NCI-H1105 (cell line): ENCODE data around the gene TCEAL5.
"Not testable (repeated sequence)": the region's sequence is repeated elsewhere in the genome, so short reads cannot be mapped to it uniquely, and the experiment has no call there.

Source experiments
- DNase-seq: peaks from one replicate; lab custom pipeline; 2025; lab: John Stamatoyannopoulos, UW

TCEAL5 gene

DNA sequence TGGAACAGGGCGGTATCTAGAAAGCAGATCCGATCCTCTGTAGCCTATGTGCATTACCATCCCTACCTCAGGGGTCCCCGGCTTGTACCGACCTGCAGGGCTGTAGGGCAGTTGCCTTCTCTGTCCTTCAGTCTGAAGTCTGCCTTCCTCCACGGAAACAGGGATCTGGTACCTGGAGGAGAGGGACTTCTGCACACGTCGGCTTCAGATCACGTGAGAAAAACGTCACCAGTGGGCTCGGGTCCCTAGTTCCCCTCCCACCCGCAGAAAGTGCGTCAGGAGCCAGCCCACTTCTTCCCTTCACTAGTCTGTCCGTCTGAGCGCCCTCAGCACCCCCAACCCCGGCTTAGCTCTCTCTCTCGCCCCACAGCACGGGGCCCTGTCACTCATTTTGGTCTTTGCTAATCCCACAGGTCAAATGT, at the start of gene TCEAL5:
Gene TCEAL5, minus strand, starts transcription at position 170 of the 422 bp plus-strand sequence. CDS start 2,187 bp downstream, outside the sequence.
- DNase-seq = peak; percentile 75

DNA sequence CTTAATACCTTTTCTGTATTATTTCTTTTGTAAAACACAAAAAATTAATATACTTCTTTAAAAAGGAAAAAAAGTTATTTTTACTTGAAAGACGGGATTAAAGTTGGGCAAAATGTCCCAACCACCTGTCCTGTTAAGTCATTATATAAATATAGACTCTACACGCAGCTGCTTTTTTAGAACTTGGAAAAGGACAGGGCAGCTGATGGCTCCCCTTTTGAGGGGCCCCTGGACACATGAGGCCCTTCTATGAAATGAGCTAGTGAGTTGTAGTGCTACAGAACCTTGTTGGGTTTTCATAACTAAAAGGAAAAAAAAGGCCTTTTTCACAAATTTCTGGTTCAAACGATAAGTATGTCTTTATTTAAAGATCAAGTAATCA, 34.8 kb upstream of the TCEAL5 start:
- no peak for DNase-seq

- peak; percentile 74 for DNase-seq
Measured at GRCh38 chrX:103310555-103311398, 34.2 kb upstream of the TCEAL5 start, which contains the start of gene BEX2. Gene BEX2 (minus strand): TSS chrX:103310990. CDS start chrX:103309976, 1,014 bp downstream.

DNA sequence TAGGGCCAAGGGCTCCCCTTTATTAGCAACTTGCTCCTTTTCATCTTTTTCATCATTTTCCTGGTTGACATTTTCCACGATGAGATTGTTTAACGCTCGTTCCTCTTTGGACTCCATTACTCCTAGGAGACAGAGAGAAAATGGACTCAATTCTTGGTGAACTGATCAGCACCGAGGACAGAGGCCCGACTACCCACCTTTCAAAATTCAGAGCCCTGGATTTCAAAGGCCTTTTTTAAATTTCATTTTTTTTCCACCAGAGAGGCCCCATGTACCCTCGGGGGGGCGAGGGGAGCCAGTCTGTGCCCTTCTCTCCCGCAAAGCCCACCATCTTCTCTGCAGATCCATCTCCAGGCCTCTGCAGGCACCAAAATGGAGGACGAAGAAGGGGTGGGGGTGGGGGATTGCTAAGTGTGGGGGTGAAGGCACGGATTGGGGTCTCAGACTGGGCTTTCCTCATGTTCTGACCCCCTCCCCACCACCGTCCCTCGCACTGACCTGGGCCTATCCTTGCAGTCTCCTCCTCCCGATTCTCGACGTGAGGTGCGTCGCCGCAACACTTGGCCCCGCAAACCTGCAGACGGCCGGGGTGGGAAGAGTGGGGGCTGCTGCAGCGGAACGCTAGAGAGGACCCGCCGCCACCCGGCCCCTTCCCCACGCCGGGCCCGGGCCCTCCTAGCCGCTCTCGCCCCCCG, 33.5 kb upstream of the TCEAL5 start:
- peak; percentile 7 for DNase-seq

GRCh38 chrX:103305666-103306065, 29.1 kb upstream of the TCEAL5 start:
- DNase-seq = not testable (repeated sequence)

GRCh38 chrX:103304705-103305104, 28.2 kb upstream of the TCEAL5 start:
- no peak for DNase-seq

DNA sequence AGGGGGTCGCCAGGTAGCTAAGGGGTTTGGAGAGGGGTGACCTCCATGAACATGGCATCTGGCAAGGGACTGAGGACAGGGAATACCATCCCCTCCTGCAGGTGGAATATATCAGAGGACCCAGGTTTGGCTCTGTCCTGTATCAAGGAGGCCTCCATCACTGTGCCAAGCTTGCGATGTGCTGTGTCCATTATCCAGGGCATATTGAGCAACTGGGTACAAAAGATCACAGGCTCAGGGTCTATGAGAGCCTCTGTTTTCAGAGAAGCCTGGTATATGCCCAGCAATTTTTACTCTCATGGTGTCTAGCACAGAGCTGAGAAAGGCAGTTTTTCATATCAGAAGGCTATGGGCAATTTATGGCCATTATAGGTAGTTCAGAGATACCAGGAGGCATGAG, 16.6 kb upstream of the TCEAL5 start:
- no peak for DNase-seq

DNA sequence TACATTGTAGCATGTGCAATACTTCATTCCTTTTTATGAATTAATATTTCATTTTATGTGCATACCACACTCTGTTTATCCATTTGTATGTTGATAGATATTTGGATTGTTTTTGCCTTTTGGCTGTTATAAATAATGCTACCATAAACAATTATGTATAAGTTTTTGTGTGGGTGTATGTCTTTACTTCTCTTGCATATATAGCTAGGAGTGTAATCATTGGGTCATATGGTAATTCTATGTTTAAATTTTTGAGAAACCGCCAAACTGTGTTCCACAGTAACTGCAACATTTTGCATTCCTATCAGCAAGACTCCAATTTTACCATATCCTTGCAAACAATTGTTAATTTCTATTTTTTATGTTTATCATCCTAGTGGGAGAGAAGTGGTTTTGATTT, 3.1 kb upstream of the TCEAL5 start:
- DNase-seq = no peak

DNA sequence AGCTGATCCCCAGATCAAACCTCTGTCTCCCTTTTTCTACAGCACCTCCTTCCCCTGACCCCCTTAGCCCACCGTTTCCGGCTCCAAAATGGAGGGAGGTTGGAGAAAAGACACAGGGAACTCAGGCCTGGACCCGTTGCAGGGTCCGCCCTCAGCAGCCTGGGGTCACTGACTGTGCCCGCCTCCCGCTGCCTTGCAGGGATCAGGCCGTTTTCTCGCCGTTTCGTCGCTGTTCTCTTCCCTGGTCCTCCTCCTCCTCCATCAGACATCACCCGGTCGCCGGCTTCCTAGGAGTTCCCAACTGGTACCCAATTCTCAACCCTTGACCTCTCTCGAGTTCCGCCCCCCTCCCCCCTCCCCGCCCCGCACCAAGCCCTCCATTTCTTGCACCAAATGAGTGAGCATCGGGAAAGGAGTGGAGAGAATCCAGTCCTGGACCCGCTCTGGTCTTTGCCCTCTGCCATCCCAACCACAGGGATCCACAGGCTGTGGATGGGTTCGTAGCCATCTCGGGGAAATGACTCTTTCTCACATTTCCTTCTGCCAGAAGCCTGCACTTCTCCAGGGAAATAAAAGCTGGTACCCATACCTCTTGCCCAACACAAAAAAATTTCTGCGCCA, 493 bp downstream of the TCEAL5 start:
- DNase-seq = peak; percentile 26

DNA sequence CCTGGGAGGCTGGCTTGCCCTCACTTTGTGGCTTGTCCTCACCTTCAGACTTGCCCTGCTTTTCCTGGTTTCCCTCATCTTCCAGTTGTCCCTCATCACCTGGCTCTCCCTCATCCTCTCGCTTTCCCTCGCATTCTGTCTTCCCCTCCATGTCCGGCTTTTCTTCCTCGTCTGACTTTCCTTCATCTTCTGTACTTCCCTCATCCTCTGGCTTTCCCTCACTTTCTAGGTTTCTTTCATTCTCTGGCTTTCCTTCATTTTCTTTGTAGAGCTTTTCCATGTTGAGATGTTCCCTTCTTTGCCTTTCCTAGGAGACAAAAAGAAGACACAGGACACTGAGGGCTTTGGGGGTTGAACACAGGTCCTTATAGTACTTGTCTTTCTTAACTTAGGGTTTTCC, 2.3 kb downstream of the TCEAL5 start:
- no peak for DNase-seq

DNA sequence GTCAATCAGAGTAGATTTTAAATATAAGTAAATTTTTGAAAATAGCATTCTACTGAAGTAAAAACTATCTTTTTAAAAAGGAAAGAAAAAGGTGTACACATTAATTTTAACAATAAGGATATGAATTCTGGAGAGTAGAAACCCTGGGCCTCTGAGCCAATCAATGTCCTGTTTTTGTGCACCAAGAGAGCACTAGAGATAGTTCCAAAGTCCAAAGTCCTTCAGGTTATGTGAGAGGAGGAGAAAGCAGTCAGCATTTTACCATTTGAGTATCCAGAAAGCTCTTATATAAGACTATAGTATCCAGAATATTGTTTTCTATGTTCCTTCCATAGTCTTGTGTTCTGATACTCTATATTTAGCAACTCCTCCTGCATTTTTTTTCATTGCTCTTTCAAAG, 18.3 kb downstream of the TCEAL5 start:
- no peak for DNase-seq

GRCh38 chrX:103256651-103257050, 19.9 kb downstream of the TCEAL5 start:
- no peak for DNase-seq

DNA sequence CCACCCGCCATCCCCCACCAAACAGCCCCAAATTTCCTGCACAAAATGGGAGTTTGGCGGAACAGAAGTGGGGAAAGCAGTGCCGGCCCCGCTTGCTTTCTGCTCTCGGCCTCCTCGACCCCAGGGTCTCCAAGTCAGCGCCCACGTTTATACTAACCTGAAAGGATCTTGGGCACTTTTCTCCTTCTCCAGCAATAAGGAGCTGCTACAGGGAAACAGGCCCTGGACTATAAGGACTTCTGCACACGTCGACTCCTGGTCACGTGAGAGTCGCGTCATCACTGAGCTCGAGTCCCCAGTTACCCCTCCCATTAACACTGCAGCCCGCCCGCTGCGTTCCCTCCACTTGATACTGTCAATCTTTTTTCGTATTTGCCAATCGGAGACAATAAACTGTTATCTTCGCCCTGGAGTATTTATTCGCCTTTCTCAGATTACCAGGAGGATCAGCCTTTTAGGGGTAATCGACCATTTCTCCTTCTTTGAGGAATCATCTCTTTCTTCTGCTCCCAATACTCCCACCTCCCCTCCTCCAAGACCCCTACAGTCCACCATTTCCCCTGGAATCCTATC, 21.5 kb downstream of the TCEAL5 start, which contains the start of gene TCEAL8:
Gene TCEAL8, minus strand, starts transcription at position 235 of the 573 bp plus-strand sequence. CDS start 1,176 bp downstream, outside the sequence.
- DNase-seq = peak; percentile 80

DNA sequence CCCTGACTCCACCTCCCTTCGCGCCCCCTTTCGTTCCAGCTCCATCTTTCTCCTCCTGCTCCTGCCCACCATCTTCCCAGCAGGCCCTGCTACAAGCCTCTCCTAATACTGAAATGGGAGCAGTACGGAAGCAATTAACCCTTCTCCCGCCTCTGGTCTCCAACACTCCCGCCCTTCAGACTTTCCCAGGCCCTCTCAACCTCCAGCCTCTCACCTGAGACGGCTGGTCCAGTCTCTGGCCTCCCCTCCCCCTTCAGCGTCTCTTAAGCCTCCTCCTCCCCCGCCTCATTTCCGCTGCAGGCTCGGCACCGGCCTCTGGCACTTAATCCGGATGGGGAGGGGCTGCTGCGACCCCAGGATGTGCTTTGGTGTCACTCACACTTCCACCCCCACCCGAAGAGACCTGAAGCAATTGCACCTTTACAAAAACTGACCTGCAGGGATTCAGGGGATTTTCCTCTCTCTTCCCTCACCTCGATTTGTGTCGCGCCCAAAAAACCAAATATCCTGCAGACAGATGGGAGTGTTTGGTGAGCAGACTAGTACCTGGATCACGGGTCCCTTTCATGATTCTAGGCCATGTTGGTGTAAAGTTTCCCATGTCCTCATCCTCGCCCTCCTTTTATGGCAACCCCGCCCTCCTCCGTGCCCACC, 22.3 kb downstream of the TCEAL5 start:
- DNase-seq = peak; percentile 76

DNA sequence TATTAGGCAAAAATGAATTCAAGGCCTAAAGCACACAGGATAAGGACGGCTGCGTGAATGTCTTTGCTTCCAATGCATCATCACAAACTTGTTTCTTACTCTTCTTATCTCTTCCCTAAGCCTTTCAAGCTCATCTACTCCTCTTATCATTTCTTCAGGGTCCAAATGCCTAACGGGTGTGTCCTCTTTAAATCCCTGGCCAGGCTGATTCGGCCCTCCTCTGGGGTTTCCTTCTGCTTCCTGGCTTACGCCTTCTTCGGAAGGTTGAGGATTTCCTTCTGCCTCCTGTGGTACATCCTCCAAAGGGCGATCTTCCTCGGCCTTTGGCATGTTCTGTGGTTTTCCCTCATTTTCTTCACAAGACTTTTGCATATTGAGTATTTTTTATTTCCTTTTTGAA, 22.9 kb downstream of the TCEAL5 start:
- no peak for DNase-seq

DNA sequence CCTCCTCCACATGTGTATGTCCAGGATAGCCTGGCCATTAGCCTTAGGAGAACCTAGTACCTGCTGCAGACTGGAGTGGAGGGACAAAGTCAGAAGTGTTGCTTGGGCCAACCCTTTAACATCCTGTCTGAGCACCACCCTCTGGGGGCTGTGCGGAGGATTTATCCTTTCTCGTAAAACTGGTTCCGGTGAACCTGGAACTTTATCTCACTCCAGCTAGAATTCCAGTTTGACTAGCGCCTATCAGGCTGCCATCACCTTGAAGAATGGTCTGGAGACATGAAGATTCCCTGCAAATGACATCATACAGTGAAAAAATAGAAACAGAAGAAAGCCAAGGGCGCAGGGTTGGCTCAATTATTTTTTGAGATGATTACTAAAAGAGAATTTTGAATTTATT, 25.6 kb downstream of the TCEAL5 start:
- no peak for DNase-seq

GRCh38 chrX:103249805-103250204, 26.7 kb downstream of the TCEAL5 start:
- DNase-seq = no peak

DNA sequence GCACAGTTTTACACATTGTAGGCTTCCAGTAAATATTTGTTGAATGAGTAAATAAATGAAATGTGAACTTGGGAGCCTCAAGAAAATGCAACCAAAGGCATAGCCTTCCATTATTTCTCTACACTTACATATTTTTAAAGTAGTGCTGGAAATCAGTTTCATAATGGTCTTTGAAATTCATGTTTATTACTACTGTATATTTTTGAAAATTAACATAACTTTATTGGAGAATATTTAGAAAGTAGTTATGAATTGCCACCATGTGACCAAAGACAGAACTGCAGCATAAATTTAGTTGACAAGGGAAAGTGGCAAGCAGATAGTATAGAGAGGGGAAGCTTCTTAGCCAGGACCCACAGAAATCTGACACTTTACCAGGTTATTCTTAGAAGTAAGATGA, 28.0 kb downstream of the TCEAL5 start:
- no peak for DNase-seq

- no peak for DNase-seq
Measured at GRCh38 chrX:103240155-103240554, 36.4 kb downstream of the TCEAL5 start.

DNA sequence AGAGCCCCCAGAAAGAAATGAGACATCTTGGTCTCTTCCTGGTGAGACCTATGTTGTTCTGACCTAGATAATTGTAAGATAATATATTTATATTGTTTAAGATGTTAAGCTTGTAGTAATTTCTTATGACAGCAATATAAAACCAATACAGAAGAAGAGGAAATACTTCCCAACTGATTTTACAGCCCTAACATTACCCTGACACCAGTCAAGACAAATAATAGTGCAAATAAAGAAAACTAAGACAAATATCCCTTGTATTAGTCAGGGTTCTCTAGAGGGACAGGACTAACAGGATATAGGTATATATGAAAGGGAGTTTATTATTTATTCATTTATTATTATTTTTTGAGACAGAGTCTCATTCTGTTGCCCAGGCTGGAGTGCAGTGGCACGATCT, 40.3 kb downstream of the TCEAL5 start:
- DNase-seq = no peak

GRCh38 chrX:103235608-103236007, 40.9 kb downstream of the TCEAL5 start:
- DNase-seq = not testable (repeated sequence)

DNA sequence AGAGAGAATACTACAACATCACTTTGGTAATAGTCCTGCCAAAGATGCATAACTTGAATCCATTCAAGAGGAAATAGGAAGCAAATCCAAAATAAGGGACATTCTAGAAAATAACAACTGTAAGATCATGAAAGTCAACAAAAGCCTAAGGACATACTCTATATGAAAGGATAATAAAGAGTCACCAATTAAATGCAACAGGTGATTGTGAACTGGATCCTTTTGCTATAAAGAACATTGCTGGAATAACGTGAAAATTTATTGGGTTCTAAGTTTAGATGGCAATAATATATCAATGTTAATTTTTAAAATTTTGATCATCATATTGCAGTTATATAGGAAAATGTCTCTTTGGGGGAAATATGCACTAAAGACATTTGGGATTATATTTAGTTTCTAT, 41.7 kb downstream of the TCEAL5 start:
- no peak for DNase-seq
